H9 (cell line): ENCODE data around the gene EFNB2. TPM values are rescaled to one million over a fixed set of nuclear protein-coding genes. Genes with fewer than 3 reads are reported as not detected.

Source experiments
- DNase-seq: peaks from one replicate; pipeline ENCODE4 v3.0.0-alpha.2; 2017
- H2AFZ ChIP-seq: one replicate; pipeline ENCODE4 v1.6.1; 2013; ENCODE audit warnings: mild to moderate bottlenecking, low read length, control low read depth, moderate library complexity
- H2AK5ac ChIP-seq: 2 replicates; pipeline ENCODE4 v1.6.1; 2013; ENCODE audit warnings: low read length, control low read depth, mixed read lengths; ENCODE audit not compliant: insufficient read length
- H2BK120ac ChIP-seq: one replicate; pipeline ENCODE4 v1.6.1; 2013; ENCODE audit warnings: low read depth, mild to moderate bottlenecking, low read length, control low read depth, inconsistent platforms; ENCODE audit not compliant: poor library complexity, severe bottlenecking
- H2BK12ac ChIP-seq: 2 replicates; pipeline ENCODE4 v1.6.1; 2013; ENCODE audit warnings: low read length, control low read depth, mixed read lengths, low read depth; ENCODE audit not compliant: insufficient read length
- H2BK15ac ChIP-seq: 2 replicates; pipeline ENCODE4 v1.6.1; 2013; ENCODE audit warnings: low read depth, low read length, control low read depth
- H2BK20ac ChIP-seq: one replicate; pipeline ENCODE4 v1.6.1; 2013; ENCODE audit warnings: low read depth, mild to moderate bottlenecking, low read length, control low read depth, inconsistent platforms; ENCODE audit not compliant: poor library complexity, severe bottlenecking
- H2BK5ac ChIP-seq: 2 replicates; pipeline ENCODE4 v1.6.1; 2013; ENCODE audit warnings: low read length, control low read depth, mixed read lengths; ENCODE audit not compliant: insufficient read length
- H3K14ac ChIP-seq: 2 replicates; pipeline ENCODE4 v1.6.1; 2013; ENCODE audit warnings: low read length, control low read depth; ENCODE audit not compliant: insufficient read depth
- H3K18ac ChIP-seq: 2 replicates; pipeline ENCODE4 v1.6.1; 2013; ENCODE audit warnings: low read depth, mild to moderate bottlenecking, mixed read lengths, low read length, control low read depth; ENCODE audit not compliant: insufficient read length
- H3K23ac ChIP-seq: 2 replicates; pipeline ENCODE4 v1.6.1; 2013; ENCODE audit warnings: low read length, control low read depth, mixed read lengths, low read depth; ENCODE audit not compliant: insufficient read length
- H3K23me2 ChIP-seq: 2 replicates; pipeline ENCODE4 v1.6.1; 2013; ENCODE audit warnings: low read depth, mild to moderate bottlenecking, mixed read lengths, low read length, control low read depth; ENCODE audit not compliant: insufficient read length, poor library complexity, severe bottlenecking
- H3K27ac ChIP-seq: 2 replicates; pipeline ENCODE4 v1.5.1; 2013; ENCODE audit warnings: low read length, control low read depth, mixed read lengths, low read depth; ENCODE audit not compliant: insufficient read length
- H3K27me3 ChIP-seq: 2 replicates; pipeline ENCODE4 v1.6.1; 2013; ENCODE audit warnings: low read length, control low read depth, inconsistent platforms; ENCODE audit not compliant: insufficient read depth
- H3K4ac ChIP-seq: 2 replicates; pipeline ENCODE4 v1.6.1; 2013; ENCODE audit warnings: low read depth, mild to moderate bottlenecking, control low read depth, inconsistent platforms, low read length, moderate library complexity
- H3K4me1 ChIP-seq: 2 replicates; pipeline ENCODE4 v1.6.1; 2013; ENCODE audit warnings: low read length, control low read depth, inconsistent platforms; ENCODE audit not compliant: insufficient read depth
- H3K4me2 ChIP-seq: 2 replicates; pipeline ENCODE4 v1.6.1; 2013; ENCODE audit warnings: low read length, control low read depth, mixed read lengths; ENCODE audit not compliant: insufficient read length, insufficient read depth
- H3K56ac ChIP-seq: 2 replicates; pipeline ENCODE4 v1.6.1; 2013; ENCODE audit warnings: low read depth, mild to moderate bottlenecking, mixed read lengths, low read length, control low read depth; ENCODE audit not compliant: insufficient read length
- H3K79me1 ChIP-seq: 2 replicates; pipeline ENCODE4 v1.6.1; 2013; ENCODE audit warnings: low read depth, mild to moderate bottlenecking, moderate library complexity, low read length, control low read depth, inconsistent platforms; ENCODE audit not compliant: insufficient read depth, poor library complexity, severe bottlenecking
- H3K79me2 ChIP-seq: 2 replicates; pipeline ENCODE4 v1.6.1; 2013; ENCODE audit warnings: low read length, control low read depth, inconsistent platforms; ENCODE audit not compliant: insufficient read depth
- H3K9ac ChIP-seq: 2 replicates; pipeline ENCODE4 v1.6.1; 2013; ENCODE audit warnings: low read length, control low read depth, mixed read lengths; ENCODE audit not compliant: insufficient read length; ENCODE audit errors: extremely low read depth
- H3K9me3 ChIP-seq: one replicate; pipeline ENCODE4 v1.6.1; 2013; ENCODE audit warnings: low read depth, low read length, inconsistent platforms; ENCODE audit not compliant: control insufficient read depth
- H3T11ph ChIP-seq: one replicate; pipeline ENCODE4 v1.6.1; 2013; ENCODE audit warnings: mild to moderate bottlenecking, low read length, control low read depth, inconsistent platforms
- H4K20me1 ChIP-seq: one replicate; pipeline ENCODE4 v1.6.1; 2013; ENCODE audit not compliant: control insufficient read depth, insufficient read length, insufficient read depth
- H4K5ac ChIP-seq: 2 replicates; pipeline ENCODE4 v1.6.1; 2013; ENCODE audit warnings: low read depth, mild to moderate bottlenecking, mixed read lengths, low read length, control low read depth; ENCODE audit not compliant: insufficient read length
- H4K8ac ChIP-seq: replicated peaks from 2 replicates; pipeline ENCODE4 v1.6.1; 2013; ENCODE audit warnings: low read length, control low read depth, mixed read lengths, low read depth; ENCODE audit not compliant: insufficient read length
- H4K91ac ChIP-seq: 2 replicates; pipeline ENCODE4 v1.6.1; 2013; ENCODE audit warnings: low read depth, mild to moderate bottlenecking, moderate library complexity, mixed read lengths, low read length, control low read depth; ENCODE audit not compliant: insufficient read length
- H3K27ac Mint-ChIP-seq, 3 experiments: 2 replicates in 2 of 3; 3 replicates in 1 of 3; pipeline ENCODE4 v1.8.0; 2020 to 2021; ENCODE audit warnings: mixed read lengths in 3 of 3, mild to moderate bottlenecking in 1 of 3, moderate library complexity in 1 of 3
- H3K27me3 Mint-ChIP-seq: 2 replicates; pipeline ENCODE4 v1.8.0; 2021; ENCODE audit warnings: low read depth, mild to moderate bottlenecking, moderate library complexity, mixed read lengths
- H3K36me3 Mint-ChIP-seq, 3 experiments: 2 replicates in 2 of 3; 3 replicates in 1 of 3; pipeline ENCODE4 v1.8.0; 2020 to 2021; ENCODE audit warnings: low read depth in 3 of 3, mixed read lengths in 3 of 3; ENCODE audit not compliant: insufficient read depth in 1 of 3
- H3K4me1 Mint-ChIP-seq, 2 experiments: 2 replicates each; pipeline ENCODE4 v1.8.0; 2020; ENCODE audit warnings: mixed read lengths in 2 of 2
- H3K4me3 Mint-ChIP-seq, 2 experiments: 2 replicates in 1 of 2; 3 replicates in 1 of 2; pipeline ENCODE4 v1.8.0; 2020 to 2021; ENCODE audit warnings: mild to moderate bottlenecking in 2 of 2, mixed read lengths in 2 of 2, moderate library complexity in 1 of 2
- H3K9me3 Mint-ChIP-seq, 2 experiments: 2 replicates in 1 of 2; 3 replicates in 1 of 2; pipeline ENCODE4 v1.8.0; 2020; ENCODE audit warnings: mild to moderate bottlenecking in 2 of 2, mixed read lengths in 2 of 2, moderate library complexity in 1 of 2
- WGBS: extraction: QIAGEN DNeasy Blood & Tissue Kit; methylation state at CpG from one replicate; pipeline ENCODE4 v1.1.7; 2013; ENCODE audit warnings: missing lambda C conversion rate, low lambda C conversion rate, mixed read lengths; ENCODE audit not compliant: insufficient read length; ENCODE audit errors: extremely low coverage; 5-methylcytosine and 5-hydroxymethylcytosine counted together
- total RNA-seq: library from RNA; stranded (reverse); gene quantifications from 2 replicates; pipeline ENCODE4 v1.2.1, GENCODE V29; 2021
- TF ChIP-seq, protein P1 (sequence below): fragments of 200-600 bp; sonication (generic); conservative IDR thresholded peaks from 3 replicates; pipeline ENCODE4 v1.8.0; 2021; ENCODE audit warnings: antibody characterized with exemption, mild to moderate bottlenecking

EFNB2 gene
- total RNA-seq, 1 experiment from 2014 or later, result 12.7 TPM

DNA sequence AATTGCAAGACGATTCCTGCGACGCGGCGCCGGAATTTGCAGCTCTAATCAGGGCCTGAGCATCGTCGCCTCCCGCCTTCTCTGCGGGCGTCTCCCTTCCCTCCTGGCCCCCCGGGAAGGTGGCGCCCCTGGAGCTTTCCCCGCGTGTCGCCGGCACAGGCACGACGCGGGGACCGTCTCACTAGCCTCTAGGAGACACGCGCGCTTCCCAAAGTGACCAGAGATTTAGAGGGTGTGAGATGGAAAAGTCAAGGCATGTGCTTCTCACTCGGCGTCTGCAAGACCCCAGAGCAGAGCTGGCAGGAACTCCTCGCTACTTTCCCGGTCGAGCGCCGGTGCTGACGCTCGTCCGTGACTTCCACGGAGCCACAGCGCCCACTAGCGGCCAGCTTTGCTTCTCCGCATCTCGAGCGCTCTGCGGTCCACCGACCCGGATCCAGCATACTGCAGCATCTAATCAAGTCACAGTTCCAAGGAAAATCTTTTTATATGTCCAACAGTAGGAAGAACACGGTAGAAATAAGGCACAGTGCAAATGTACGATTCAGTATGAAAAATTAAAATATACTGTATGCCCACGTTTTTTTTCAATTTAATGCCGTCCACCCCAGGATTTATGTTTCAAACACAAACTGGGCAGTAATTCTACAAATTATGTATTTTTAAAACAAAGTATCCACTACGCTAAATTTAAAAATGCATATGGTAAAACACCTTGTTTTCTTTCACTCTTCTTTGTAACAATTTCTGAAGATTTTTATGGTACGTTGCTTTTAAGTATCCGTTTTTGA lies 977 bp upstream of the EFNB2 start:
- H3T11ph ChIP-seq, result no peak overlapping the region
- H3K79me1 ChIP-seq, result no peaks in the 10 kb centered on the region
- no peak overlapping the region for H2BK20ac ChIP-seq
- TF ChIP-seq, protein P1, sequence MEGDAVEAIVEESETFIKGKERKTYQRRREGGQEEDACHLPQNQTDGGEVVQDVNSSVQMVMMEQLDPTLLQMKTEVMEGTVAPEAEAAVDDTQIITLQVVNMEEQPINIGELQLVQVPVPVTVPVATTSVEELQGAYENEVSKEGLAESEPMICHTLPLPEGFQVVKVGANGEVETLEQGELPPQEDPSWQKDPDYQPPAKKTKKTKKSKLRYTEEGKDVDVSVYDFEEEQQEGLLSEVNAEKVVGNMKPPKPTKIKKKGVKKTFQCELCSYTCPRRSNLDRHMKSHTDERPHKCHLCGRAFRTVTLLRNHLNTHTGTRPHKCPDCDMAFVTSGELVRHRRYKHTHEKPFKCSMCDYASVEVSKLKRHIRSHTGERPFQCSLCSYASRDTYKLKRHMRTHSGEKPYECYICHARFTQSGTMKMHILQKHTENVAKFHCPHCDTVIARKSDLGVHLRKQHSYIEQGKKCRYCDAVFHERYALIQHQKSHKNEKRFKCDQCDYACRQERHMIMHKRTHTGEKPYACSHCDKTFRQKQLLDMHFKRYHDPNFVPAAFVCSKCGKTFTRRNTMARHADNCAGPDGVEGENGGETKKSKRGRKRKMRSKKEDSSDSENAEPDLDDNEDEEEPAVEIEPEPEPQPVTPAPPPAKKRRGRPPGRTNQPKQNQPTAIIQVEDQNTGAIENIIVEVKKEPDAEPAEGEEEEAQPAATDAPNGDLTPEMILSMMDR, result peak; percentile 97; the same call in 2 of the 3 replicates
- H2BK15ac ChIP-seq, result no peak overlapping the region
- H3K4me1 ChIP-seq, result no peaks in the 10 kb centered on the region; the same call in 1 of the 2 replicates
- no peak overlapping the region for H2BK12ac ChIP-seq
- H3K23ac ChIP-seq, result no peak overlapping the region
- no peak overlapping the region for H3K18ac ChIP-seq
- Mint-ChIP-seq H3K4me1 (peaks cover 27 to 39% of the 10 kb centered on the region in 2 experiments), H3K27me3 (peaks cover 21% of the 10 kb centered on the region), H3K9me3 (no peaks in the 10 kb centered on the region; a peak in 1 of 5 replicates), H3K36me3 (peaks cover 5 to 11% (median 5%) of the 10 kb centered on the region in 3 experiments; a peak in 4 of 7 replicates), H3K27ac (peak overlapping the region in 2 of 3 experiments; percentile 77 to 84; a peak in 3 of 7 replicates), H3K4me3 (peak overlapping the region; percentile 71 to 82)
- no peak overlapping the region for H2AK5ac ChIP-seq
- peak; percentile 91 for DNase-seq
- no peak overlapping the region for H2BK120ac ChIP-seq
- peaks cover 1% of the 10 kb centered on the region; the same call in 1 of the 2 replicates for H3K79me2 ChIP-seq
- no peaks in the 10 kb centered on the region for H4K20me1 ChIP-seq
- no peak overlapping the region for H4K5ac ChIP-seq
- no peak overlapping the region for H4K8ac ChIP-seq
- no peak overlapping the region for H2BK5ac ChIP-seq
- H3K27ac ChIP-seq, result no peak overlapping the region
- no CpG with 5 or more reads among the region's 50 CpGs for WGBS
- no peak overlapping the region for H3K4ac ChIP-seq
- peaks cover 5% of the 10 kb centered on the region; the same call in 1 of the 2 replicates for H3K27me3 ChIP-seq
- peak overlapping the region; percentile 39 for H3K4me2 ChIP-seq
- no peak overlapping the region for H3K56ac ChIP-seq
- no peak overlapping the region for H3K14ac ChIP-seq
- no peak overlapping the region for H2AFZ ChIP-seq
- peaks cover 19% of the 10 kb centered on the region for H3K23me2 ChIP-seq
- no peak overlapping the region for H3K9ac ChIP-seq
- H4K91ac ChIP-seq, result no peak overlapping the region
- no peaks in the 10 kb centered on the region for H3K9me3 ChIP-seq
